A673 (cell line): ENCODE results near the gene SERTAD1.

Experiments used
- CTCF ChIP-seq: fragments of 300-800, 200-600 bp; sonication (generic); conservative IDR thresholded peaks from 2 replicates; pipeline ENCODE4 v1.5.1; 2017; ENCODE audit warnings: low read depth, mild to moderate bottlenecking, antibody characterized with exemption, low read length, moderate library complexity, mixed read lengths
- EZH2 ChIP-seq: fragments of 200-600 bp; sonication (generic); IDR thresholded peaks from 2 replicates; pipeline ENCODE4 v1.6.1; 2017; ENCODE audit warnings: borderline replicate concordance, low read depth, mild to moderate bottlenecking, mixed read lengths, antibody characterized with exemption, low read length; ENCODE audit not compliant: poor library complexity, severe bottlenecking

- TF ChIP-seq CTCF (peak; percentile 80), EZH2 (no peak)
These were observed 38.5 kb upstream of the SERTAD1 start for GRCh38 chr19:40464059-40465024.
